HG03196 (cell line): ENCODE results near the gene PPFIA4.

Experiments
- ATAC-seq: cut with Tn5 transposase; IDR thresholded peaks from one replicate; pipeline ENCODE4 v1.9.1; 2021; ENCODE audit not compliant: unreplicated experiment

PPFIA4 gene

GRCh38 chr1:203098445-203098844, 72.2 kb downstream of the PPFIA4 start:
- no peak for ATAC-seq

DNA sequence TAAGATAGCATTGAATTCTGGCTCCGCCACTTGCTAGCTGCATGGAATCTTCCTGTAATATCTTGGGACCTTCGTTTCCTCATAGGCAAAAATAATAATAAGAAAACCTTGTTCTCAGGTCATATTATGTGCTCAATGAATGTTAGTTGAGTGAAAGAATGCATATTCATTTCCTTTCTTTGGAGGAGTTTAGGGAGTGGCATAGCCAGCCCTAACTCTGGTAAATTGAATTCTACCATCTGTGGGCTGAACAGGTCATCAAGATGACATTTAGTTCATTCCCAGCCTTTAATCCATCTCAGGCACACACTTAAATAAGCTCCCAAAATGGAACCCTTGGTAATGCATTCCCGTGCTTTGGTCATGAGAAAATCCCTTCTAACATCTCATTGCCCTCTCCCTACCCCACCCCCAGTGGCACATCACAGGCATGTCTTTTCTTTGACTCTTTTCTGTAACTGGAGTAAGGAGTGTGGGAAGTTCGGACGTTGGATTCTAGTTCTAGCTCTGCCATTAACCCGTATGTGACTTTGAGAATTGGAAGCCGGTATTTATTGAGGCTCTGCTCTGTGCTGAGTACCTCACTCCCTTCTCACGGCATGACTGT, 72.7 kb downstream of the PPFIA4 start:
- ATAC-seq, result no peak

GRCh38 chr1:203099805-203100515, 73.7 kb downstream of the PPFIA4 start:
- ATAC-seq, result no peak

- no peak for ATAC-seq
These were observed 74.2 kb downstream of the PPFIA4 start for GRCh38 chr1:203100516-203100869.

- no peak for ATAC-seq
These were observed 75.7 kb downstream of the PPFIA4 start for GRCh38 chr1:203101813-203102634.

DNA sequence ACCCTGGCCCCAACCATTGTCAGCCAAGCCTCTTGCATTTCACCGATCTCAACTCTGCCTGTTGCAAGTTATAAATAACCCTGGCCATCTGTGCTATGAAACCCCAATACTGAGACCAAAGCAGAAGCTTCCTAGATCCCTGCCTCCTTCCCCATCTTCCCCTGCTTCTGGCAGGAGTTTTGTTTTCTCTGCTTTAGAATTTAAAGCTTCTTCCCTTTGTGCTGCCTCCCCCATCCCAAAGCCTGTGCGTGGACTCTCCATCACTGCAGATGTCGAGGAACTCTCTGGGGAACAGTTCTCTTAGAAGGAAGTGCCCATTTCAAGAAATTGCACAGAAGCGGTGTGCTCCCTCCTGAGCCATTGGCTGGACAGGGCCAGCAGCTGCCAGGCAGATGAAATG, 76.9 kb downstream of the PPFIA4 start:
- ATAC-seq, result no peak

DNA sequence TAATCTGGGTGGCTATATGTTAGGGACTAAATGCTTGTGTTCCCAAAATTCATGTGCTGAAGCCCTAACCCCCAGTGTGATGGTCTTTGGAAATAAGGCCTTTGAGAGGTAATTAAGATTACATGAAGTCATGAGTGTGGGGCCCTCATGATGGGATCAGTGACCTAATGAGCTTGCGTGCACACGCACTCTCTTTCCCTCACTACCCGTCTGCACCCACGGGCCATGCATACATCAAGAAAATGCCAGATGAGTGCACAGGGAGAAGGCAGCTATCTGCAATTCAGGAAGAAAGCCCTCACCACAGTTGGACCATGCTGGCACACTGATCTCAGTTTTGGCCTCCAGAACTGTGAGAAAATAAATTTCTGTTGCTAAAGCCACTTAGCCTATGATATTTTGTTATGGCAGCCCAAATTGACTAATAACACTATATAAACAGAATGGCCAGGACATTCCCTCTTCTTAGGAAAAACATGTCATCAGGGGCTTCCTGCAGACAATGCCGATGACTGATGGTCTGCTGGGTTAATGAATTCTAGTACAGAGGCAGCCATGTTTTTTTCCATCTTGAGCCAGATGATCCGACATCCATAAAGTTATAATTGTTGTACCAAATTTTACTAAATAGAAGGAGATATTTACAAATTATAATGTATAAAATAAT, 77.7 kb downstream of the PPFIA4 start:
- ATAC-seq, result no peak

- ATAC-seq, result no peak
These were observed 78.6 kb downstream of the PPFIA4 start for GRCh38 chr1:203104789-203105390.

DNA sequence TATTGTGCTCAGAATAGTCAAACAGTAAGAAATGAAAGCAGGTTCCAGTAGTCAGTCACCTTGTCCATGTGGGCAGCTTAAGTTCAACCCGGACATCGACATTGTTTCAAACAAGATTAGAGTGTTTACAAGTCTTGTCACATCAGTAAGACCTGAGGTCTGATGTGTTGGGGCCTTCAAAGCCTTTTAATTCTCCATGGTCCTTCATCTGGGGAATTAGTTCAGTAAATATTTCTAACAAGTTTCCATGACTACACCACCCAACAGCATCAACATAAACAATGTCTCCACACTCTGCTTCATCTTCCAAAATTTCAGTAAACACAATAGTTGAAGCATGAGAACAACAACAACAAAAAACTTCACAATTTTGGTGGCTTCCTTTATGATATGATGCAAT, 86.2 kb downstream of the PPFIA4 start:
- ATAC-seq, result no peak

DNA sequence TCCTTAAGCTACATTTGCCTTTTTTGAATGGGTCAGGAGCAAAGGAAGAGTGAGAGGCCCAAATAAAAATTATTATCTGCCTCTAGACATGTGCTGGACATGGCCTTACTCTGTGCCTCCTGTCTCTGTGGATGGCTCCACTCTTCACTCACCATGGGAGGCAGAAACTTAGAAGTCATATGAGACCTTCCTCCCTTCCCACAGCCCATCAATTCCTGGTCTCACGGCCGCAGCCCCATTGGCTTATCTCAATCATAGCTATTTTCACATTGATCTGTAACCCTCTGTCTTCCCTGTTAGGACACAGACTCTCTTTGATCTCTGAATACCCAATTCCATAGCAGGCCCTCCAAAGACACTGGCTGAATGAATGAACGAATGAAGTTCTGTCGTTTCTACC, 87.0 kb downstream of the PPFIA4 start:
- no peak for ATAC-seq

GRCh38 chr1:203114202-203114601, 87.9 kb downstream of the PPFIA4 start:
- no peak for ATAC-seq

- no peak for ATAC-seq
These were observed 90.0 kb downstream of the PPFIA4 start for GRCh38 chr1:203116091-203116820.

DNA sequence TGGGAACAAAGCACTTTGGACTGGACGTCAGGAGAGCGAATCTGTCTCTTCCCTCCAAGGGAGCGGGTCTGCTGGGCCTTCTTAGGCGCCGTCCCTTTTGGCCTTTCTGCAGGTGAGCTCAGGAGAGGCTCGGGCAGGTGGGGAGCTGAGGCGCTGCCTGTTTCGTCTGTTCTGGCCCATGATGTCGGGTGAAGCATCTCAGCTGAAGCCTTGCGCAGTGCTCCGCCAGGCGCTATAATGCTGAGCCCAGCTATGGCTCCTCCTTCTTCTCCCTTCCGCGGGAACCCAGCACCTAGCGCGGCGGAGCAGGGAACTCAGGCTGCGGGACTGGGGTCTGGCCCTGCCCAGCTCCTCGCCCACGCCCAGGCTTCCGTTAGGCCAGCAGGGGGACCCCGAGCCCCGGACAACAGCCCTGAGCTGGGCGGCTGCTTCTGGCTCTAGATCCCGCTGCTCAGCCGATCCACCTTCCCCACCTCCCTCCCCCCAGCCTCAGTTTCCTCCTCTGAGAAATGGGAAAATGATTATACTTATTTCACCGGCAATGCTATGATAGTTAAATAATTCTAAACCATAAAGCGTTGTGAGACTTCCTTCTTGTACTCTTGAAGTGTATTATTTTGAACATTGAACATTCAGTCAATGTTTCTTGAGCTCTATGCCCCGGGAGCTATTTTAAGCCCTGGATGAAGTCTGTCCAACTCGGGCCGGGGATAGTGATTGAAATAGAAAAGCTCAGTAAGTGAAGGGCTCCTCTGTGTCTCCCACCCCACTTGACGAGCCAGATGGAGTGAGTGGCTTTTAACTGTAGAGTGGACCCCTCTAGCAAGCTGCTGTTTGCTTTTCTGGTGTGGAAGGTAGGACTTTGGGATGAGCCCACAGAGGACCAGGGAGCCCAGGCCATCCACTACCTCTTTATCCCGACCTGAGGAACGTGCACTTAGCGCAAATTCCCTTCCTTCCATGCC, 91.6 kb downstream of the PPFIA4 start:
- ATAC-seq, result no peak

GRCh38 chr1:203120325-203121153, 94.2 kb downstream of the PPFIA4 start:
- ATAC-seq, result no peak

DNA sequence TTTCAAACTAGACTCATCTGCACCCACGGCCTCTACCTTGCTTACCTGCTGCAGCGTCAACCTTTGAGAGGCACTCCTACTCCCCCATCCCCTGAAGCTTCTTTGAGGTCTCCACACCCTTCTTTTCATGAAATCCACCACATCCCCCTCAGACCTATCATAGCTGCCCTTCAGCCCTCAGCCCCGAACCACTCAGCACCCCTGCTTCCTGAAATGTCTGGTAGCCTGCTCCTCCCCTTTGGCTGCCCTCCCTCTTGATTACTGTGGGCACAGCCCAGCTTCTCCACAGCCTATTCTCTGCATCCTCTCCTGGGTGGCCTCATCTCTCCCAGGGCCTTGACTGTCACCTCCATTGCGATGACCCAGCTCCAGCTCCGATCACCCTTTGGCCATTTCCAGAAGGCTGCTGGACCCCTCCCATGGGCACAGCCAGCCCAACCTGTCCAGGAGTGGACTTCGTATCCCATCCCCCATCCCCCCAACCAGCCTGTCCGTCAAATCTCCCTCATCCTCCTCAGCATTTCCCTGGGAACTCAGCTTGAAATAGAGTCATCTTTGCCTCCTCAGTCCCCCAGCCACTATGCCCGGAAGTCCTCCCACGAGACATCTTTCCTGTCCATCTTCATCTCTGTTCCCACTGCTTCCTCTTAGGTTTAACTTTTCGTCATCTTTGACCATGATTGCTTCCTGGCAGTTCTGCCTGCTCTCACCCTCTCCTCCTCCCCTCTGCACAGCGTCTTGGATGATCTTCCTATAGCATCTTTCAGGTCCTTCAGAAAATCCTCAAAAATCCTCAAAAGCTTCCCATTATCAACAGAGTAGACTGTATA, 95.1 kb downstream of the PPFIA4 start:
- no peak for ATAC-seq

DNA sequence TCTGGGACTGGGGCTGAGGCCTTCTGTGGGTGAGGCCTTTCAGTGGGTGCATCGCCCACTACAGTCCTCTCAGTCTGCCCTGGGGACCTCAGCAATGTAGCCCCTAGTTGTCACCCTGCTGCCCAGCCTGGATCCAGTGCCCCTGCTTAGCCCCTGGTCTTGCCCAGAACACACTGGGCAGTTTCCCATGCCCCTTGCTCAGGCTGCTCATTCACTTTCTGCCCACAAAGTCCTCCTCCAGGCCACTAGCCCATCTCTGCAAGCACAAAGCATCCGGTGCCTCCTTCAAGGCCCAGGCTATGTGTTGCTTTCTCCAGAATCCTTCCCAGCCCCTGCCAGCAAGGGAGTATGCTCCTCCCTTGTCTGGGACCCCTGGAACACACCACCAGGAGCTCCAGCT, 95.9 kb downstream of the PPFIA4 start:
- no peak for ATAC-seq

DNA sequence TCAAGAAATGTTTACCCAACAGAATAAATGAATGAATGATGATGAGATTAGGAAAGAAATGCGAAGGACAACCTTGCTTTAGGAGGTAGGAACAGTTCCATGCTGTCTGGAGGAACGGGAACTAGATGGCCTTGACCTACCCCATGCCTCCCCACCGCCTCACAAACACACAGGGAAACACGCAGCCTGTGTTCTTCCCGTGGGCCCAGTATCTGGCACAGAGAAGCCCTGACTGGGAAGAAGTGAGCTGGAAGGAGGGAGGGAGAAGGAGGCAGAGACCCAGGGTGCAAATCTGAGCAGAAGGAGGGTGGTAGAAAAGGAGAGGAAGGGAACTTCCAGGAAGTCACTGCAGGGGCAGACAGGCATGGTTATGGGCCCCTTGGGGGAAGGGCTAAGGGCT, 97.7 kb downstream of the PPFIA4 start:
- no peak for ATAC-seq
